Panc1 (cell line): Measurements from ENCODE around the gene EFCAB8.

Experiments used
- POLR2AphosphoS5 ChIP-seq: IDR thresholded peaks from 2 replicates; pipeline ENCODE4 v1.6.1; 2012; ENCODE audit warnings: mild to moderate bottlenecking, low read depth, low read length, moderate library complexity
- SIN3A ChIP-seq: IDR thresholded peaks from 2 replicates; pipeline ENCODE4 v1.6.1; 2012; ENCODE audit warnings: low read depth, mild to moderate bottlenecking, low read length, moderate library complexity, borderline replicate concordance; ENCODE audit not compliant: insufficient read depth
- TCF7L2 ChIP-seq: IDR thresholded peaks from 2 replicates; pipeline ENCODE4 v1.6.1; 2011; ENCODE audit warnings: mild to moderate bottlenecking, low read depth, low read length, inconsistent platforms
- TF ChIP-seq, protein P1 (sequence below): fragments of 450-650 bp; IDR thresholded peaks from 2 replicates; pipeline ENCODE4 v1.5.1; 2017; ENCODE audit warnings: mild to moderate bottlenecking
- TF ChIP-seq, protein P2 (sequence below), 2 experiments: IDR thresholded peaks; 2 replicates each; pipeline ENCODE4 v1.6.1; 2011 to 2012; ENCODE audit warnings: low read depth in 2 of 2, control low read depth in 1 of 2, low read length in 1 of 2, mild to moderate bottlenecking in 1 of 2, moderate library complexity in 1 of 2; ENCODE audit not compliant: insufficient read depth in 1 of 2

DNA sequence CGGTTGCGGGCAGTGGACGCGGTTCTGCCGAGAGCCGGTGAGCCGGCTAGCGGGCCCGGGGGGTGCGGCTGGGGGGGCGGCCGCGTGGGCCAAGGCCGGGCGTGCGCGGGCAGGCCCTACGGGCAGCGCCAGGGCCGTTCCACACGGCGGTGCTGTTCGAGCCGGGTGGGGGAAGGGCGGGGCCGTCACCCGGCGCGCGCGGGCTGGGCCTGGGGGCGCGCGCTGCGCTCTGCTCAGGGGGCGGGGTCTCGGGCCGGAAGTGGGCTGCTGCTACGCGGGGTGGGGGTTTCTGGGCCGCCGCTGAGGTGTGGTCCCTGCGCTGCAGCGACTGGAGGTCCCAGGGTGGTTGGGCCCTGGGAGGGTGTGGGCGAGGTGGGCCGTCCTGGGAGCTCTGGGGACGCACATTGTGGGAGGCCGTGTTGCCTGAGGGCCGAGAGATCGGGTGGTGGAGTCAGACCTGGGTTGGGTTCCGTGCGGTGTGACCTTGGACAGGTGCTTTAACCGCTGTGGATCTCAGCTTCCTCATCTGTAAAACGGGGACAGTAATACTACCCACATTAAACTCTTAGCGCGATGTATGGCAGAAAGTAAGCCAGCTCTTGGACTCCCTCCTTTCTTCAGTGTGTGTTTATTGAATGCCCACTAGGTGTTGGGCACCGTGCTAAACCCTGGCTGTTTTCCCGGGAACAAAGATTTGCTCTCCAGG is 38.6 kb upstream of the EFCAB8 start:
- TF ChIP-seq, protein P1, sequence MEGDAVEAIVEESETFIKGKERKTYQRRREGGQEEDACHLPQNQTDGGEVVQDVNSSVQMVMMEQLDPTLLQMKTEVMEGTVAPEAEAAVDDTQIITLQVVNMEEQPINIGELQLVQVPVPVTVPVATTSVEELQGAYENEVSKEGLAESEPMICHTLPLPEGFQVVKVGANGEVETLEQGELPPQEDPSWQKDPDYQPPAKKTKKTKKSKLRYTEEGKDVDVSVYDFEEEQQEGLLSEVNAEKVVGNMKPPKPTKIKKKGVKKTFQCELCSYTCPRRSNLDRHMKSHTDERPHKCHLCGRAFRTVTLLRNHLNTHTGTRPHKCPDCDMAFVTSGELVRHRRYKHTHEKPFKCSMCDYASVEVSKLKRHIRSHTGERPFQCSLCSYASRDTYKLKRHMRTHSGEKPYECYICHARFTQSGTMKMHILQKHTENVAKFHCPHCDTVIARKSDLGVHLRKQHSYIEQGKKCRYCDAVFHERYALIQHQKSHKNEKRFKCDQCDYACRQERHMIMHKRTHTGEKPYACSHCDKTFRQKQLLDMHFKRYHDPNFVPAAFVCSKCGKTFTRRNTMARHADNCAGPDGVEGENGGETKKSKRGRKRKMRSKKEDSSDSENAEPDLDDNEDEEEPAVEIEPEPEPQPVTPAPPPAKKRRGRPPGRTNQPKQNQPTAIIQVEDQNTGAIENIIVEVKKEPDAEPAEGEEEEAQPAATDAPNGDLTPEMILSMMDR = no peak
- TF ChIP-seq, protein P2, sequence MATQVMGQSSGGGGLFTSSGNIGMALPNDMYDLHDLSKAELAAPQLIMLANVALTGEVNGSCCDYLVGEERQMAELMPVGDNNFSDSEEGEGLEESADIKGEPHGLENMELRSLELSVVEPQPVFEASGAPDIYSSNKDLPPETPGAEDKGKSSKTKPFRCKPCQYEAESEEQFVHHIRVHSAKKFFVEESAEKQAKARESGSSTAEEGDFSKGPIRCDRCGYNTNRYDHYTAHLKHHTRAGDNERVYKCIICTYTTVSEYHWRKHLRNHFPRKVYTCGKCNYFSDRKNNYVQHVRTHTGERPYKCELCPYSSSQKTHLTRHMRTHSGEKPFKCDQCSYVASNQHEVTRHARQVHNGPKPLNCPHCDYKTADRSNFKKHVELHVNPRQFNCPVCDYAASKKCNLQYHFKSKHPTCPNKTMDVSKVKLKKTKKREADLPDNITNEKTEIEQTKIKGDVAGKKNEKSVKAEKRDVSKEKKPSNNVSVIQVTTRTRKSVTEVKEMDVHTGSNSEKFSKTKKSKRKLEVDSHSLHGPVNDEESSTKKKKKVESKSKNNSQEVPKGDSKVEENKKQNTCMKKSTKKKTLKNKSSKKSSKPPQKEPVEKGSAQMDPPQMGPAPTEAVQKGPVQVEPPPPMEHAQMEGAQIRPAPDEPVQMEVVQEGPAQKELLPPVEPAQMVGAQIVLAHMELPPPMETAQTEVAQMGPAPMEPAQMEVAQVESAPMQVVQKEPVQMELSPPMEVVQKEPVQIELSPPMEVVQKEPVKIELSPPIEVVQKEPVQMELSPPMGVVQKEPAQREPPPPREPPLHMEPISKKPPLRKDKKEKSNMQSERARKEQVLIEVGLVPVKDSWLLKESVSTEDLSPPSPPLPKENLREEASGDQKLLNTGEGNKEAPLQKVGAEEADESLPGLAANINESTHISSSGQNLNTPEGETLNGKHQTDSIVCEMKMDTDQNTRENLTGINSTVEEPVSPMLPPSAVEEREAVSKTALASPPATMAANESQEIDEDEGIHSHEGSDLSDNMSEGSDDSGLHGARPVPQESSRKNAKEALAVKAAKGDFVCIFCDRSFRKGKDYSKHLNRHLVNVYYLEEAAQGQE (IDR thresholded peaks at IDR 0.05; ENCODE audit: insufficient read depth in 1 of 2, low read depth in 2 of 2, low read length in 1 of 2) = no peak
- TF ChIP-seq POLR2AphosphoS5 = peak; percentile 48
- TF ChIP-seq SIN3A = peak; percentile 65; the same call in 1 of the 2 replicates
- no peak for TF ChIP-seq TCF7L2
